Parathyroid adenoma (tissue), 2 donors: ENCODE data around the gene UCP2.
"Not testable (repeated sequence)": the region's sequence is repeated elsewhere in the genome, so short reads cannot be mapped to it uniquely, and the experiment has no call there.

Source experiments
- H2AFZ ChIP-seq: fragments of 300-600 bp; sonication (generic); one replicate; pipeline ENCODE4 v1.7.0; 2017; ENCODE audit warnings: antibody characterized with exemption, mild to moderate bottlenecking
- H3K27ac ChIP-seq: fragments of 300-600 bp; sonication (generic); one replicate; pipeline ENCODE4 v1.7.0; 2017
- H3K27me3 ChIP-seq: fragments of 300-600 bp; sonication (generic); one replicate; pipeline ENCODE4 v1.7.0; 2017; ENCODE audit warnings: low read length; ENCODE audit not compliant: control insufficient read depth, insufficient read depth
- H3K36me3 ChIP-seq: fragments of 300-600 bp; sonication (generic); one replicate; pipeline ENCODE4 v1.7.0; 2017; ENCODE audit warnings: low read length; ENCODE audit not compliant: control insufficient read depth, insufficient read depth
- H3K4me1 ChIP-seq: fragments of 300-600 bp; sonication (generic); one replicate; pipeline ENCODE4 v1.7.0; 2017; ENCODE audit warnings: control low read depth
- H3K4me2 ChIP-seq: fragments of 300-600 bp; sonication (generic); one replicate; pipeline ENCODE4 v1.7.0; 2017; ENCODE audit warnings: low read length
- H3K4me3 ChIP-seq: fragments of 300-600 bp; sonication (generic); one replicate; pipeline ENCODE4 v1.7.0; 2017; ENCODE audit warnings: low read depth, low read length
- H3K79me2 ChIP-seq: fragments of 300-600 bp; sonication (generic); one replicate; pipeline ENCODE4 v1.7.0; 2017; ENCODE audit warnings: control low read depth
- H3K9ac ChIP-seq: fragments of 300-600 bp; sonication (generic); one replicate; pipeline ENCODE4 v1.7.0; 2017; ENCODE audit warnings: mild to moderate bottlenecking
- H3K9me3 ChIP-seq: fragments of 300-600 bp; sonication (generic); one replicate; pipeline ENCODE4 v1.7.0; 2017; ENCODE audit warnings: low read length; ENCODE audit not compliant: control insufficient read depth
- CTCF ChIP-seq: fragments of 300-600 bp; sonication (generic); IDR thresholded peaks from one replicate; pipeline ENCODE4 v1.7.0; 2017; ENCODE audit warnings: antibody characterized with exemption, mild to moderate bottlenecking
- donor health status: primary hyperparathyroidism.

UCP2 gene

GRCh38 chr11:73988227-73988626 is 5.6 kb upstream of the UCP2 start:
- H3K9ac ChIP-seq: no peak overlapping the region
- no peak overlapping the region for H3K27ac ChIP-seq
- no peaks in the 10 kb centered on the region for H3K9me3 ChIP-seq
- no peaks in the 10 kb centered on the region for H3K79me2 ChIP-seq
- no peaks in the 10 kb centered on the region for H3K27me3 ChIP-seq
- H3K4me3 ChIP-seq: no peak overlapping the region
- no peaks in the 10 kb centered on the region for H3K36me3 ChIP-seq
- H3K4me1 ChIP-seq: no peaks in the 10 kb centered on the region
- H2AFZ ChIP-seq: no peak overlapping the region
- H3K4me2 ChIP-seq: no peak overlapping the region
- TF ChIP-seq CTCF: no peak

- not testable (repeated sequence) for H3K4me1 ChIP-seq, H3K27ac ChIP-seq, H3K4me2 ChIP-seq, H3K9ac ChIP-seq, H3K9me3 ChIP-seq, H3K36me3 ChIP-seq, H2AFZ ChIP-seq, H3K79me2 ChIP-seq, H3K4me3 ChIP-seq, H3K27me3 ChIP-seq
Observed at GRCh38 chr11:73985661-73986060, 3.0 kb upstream of the UCP2 start.

GRCh38 chr11:73983741-73984538 is 1.3 kb upstream of the UCP2 start:
- no peaks in the 10 kb centered on the region for H3K9me3 ChIP-seq

GRCh38 chr11:73982990-73983740 is 522 bp upstream of the UCP2 start:
- H3K4me3 ChIP-seq: peak overlapping the region; percentile 78
- no peaks in the 10 kb centered on the region for H3K79me2 ChIP-seq
- H3K4me2 ChIP-seq: peak overlapping the region; percentile 96
- H3K27ac ChIP-seq: peak overlapping the region; percentile 12
- H2AFZ ChIP-seq: peak overlapping the region; percentile 82
- H3K36me3 ChIP-seq: no peaks in the 10 kb centered on the region
- H3K27me3 ChIP-seq: no peaks in the 10 kb centered on the region
- no peaks in the 10 kb centered on the region for H3K4me1 ChIP-seq
- no peaks in the 10 kb centered on the region for H3K9me3 ChIP-seq
- no peak for TF ChIP-seq CTCF
- H3K9ac ChIP-seq: no peak overlapping the region

More at GRCh38 chr11:73983741-73984538, 1.3 kb upstream of the UCP2 start:
- peak overlapping the region; percentile 82 for H2AFZ ChIP-seq
- no peak for TF ChIP-seq CTCF
- peak overlapping the region; percentile 96 for H3K4me2 ChIP-seq
- no peaks in the 10 kb centered on the region for H3K27me3 ChIP-seq
- H3K36me3 ChIP-seq: no peaks in the 10 kb centered on the region
- H3K79me2 ChIP-seq: no peaks in the 10 kb centered on the region
- peak overlapping the region; percentile 78 for H3K4me3 ChIP-seq
- H3K4me1 ChIP-seq: no peaks in the 10 kb centered on the region
- H3K9ac ChIP-seq: no peak overlapping the region
- no peak overlapping the region for H3K27ac ChIP-seq

GRCh38 chr11:73981051-73981805 is 1.4 kb downstream of the UCP2 start:
- H3K27me3 ChIP-seq: no peaks in the 10 kb centered on the region
- no peaks in the 10 kb centered on the region for H3K4me1 ChIP-seq
- no peak overlapping the region for H3K9ac ChIP-seq
- H3K4me3 ChIP-seq: peak overlapping the region; percentile 78
- no peaks in the 10 kb centered on the region for H3K9me3 ChIP-seq
- H2AFZ ChIP-seq: no peak overlapping the region
- H3K36me3 ChIP-seq: no peaks in the 10 kb centered on the region
- H3K4me2 ChIP-seq: no peak overlapping the region
- no peaks in the 10 kb centered on the region for H3K79me2 ChIP-seq
- no peak for TF ChIP-seq CTCF
- no peak overlapping the region for H3K27ac ChIP-seq
